Measurements from ENCODE around the gene HCFC1R1.
"Not testable (repeated sequence)": the region's sequence is repeated elsewhere in the genome, so short reads cannot be mapped to it uniquely, and the experiment has no call there.

The HCFC1R1 gene

DNA sequence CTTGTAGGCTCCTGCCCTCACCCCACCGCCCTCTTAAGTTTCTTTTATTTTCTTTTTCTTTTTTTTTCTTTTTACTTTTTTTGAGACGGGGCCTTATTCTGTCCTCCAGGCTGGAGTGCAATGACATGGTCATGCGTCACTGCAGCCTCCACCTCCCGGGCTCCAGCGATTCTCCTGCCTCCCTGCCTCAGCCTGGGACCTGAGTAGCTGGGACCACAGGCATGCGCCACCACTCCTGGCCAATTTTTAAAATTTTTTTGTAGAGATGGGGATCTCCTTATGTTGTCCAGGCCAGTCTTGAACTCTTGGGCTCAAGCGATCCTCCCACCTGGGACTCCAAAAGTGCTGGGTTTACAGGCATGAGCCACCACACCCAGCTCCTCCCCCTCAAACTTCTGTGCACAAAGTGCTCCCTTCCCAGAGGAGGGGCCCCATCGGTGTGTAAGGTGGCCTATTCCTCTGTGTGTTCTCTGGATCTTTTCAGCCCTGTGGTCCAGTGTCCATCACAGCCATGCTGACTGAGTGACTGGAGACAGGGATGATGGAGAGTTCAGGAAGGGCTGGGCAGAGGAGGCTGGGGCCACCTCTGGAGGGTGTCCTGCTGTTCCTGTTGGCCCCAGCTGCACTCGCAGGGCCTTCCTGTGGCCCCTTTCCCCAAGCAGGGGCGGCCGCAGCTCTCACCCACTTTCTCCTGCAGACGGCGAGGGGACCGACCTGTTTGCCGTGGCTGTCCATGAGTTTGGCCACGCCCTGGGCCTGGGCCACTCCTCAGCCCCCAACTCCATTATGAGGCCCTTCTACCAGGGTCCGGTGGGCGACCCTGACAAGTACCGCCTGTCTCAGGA is 32.8 kb upstream of the HCFC1R1 start:
- DNase-seq, result no peak

DNA sequence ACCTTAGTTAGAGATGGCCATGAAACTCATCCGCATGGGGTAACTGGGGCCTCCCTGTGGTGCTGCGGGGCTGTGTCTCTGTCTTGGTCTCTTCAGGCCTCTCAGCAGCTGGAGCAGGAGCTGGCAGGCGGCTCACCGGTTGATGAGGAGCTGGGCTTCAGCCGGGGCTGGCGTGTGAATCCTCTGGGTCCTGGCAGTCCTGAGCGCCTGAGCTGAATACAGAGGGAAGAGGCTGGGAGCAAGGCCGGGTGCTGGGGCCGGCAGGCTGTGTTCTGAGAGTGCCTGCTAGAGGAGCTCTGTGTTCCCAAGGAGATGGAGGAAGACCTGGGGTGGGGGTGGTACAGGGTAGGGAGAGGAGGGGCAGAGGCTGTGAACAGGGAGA is 32.0 kb upstream of the HCFC1R1 start:
- not testable (repeated sequence) for DNase-seq

DNA sequence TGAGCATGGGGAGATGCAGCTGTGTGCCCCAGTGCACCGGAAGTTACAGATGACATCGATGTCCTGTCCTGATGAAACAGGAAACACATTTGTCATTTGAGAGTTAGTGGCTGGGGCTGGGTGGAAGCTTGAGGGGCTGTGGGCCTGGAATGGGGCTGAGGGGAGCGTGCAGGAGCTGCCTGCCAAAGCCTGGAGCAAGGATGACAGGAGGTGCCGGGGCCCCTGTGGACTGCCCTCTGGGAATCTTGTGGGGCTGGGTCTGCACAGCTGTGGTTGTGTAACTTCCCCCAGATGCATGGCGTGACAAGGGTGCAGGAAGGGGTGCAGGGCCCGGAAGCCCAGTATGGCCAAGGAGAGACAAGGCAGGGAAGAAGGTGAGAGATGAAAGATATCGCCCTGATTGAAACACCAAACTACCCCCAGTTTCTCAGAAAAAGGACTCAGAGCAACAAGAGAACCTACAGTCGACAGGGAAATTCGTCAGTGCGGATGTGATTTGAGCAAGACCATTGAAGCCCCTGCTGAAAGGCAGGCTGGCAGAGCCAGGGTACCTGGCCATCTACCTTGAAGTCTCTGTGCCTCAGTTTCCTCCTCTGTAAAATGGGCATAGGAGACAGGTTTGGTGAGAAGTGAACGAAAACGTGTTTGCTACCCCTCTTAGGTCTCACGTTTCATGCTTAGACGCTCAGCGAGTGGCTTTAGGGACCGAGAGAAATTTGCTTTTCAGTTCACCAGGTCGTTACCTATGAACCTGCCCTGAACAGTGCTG is 31.4 kb upstream of the HCFC1R1 start:
- no peak for DNase-seq

DNA sequence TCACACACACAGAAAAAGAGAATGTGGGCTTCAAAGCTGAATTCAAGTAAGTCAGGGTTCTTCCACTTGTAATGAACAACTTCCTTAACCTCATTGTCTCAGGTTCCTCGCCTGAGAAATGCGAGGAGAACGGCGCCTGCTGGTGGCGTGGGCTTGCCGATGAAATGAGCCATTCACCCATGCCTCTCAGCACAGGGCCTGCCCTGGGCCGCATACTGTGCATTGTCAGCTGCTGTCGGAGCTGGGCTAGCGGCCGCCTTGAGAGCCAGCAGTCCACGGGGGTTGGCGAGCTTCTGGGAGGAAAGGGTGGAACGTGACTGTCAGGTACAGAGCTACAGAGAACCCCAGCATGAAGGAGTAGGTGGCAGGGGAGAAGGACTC is 29.6 kb upstream of the HCFC1R1 start:
- not testable (repeated sequence) for DNase-seq

DNA sequence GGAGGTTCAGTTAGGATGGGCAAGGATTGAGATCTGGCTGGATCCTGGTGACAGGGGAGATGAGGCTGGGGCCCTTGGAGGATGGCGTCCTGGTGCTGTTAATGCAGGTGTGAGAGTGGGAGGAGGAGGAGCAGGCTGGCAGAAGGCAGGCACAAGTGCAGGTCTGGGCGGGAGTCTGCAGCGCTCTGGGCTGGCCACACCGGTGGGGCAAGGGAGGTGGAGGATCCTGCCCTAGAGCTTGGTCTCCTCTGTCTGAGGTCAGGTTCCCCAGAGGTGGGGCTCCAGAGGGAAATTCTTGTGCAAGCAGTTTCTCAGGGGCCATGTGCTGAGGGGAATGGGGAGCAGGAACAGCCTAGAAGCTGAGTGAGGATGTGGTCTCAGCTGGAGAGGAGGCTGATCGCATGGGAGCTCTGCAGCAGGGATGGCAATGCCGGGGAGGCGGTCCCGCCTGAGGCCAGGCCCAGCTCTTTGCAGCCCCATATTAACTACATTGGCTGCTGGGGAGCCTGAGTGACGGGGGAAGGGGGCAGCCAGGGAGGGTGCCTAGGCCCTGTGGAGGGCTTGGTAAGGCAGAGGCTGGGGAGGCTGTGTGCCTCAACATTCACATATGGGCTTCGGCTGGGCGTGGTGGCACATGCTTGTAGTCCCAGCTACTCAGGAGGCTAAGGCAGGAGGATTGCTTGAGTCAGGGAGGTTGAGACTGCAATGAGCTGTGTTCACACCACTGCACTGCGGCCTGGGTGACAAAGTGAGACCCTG is 29.0 kb upstream of the HCFC1R1 start:
- DNase-seq, result not testable (repeated sequence)

DNA sequence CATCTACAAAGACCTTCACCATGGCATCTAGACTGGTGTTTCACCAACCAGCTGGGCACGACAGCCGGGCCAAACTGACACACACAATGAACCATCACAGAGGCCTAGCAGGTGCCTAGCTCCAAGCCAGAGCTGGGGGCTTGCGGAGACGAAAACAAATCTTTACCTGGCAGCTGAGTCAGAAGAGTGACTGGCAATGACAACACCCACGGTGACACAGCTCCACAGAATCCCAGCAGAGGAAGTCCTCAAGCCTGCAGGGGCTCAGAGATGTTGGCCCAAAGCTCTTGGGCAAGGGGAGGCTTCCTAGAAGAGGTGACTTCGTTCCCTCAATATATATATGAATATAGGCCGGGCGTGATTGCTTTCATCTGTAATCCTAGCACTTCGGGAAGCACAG is 27.8 kb upstream of the HCFC1R1 start:
- DNase-seq, result no peak

DNA sequence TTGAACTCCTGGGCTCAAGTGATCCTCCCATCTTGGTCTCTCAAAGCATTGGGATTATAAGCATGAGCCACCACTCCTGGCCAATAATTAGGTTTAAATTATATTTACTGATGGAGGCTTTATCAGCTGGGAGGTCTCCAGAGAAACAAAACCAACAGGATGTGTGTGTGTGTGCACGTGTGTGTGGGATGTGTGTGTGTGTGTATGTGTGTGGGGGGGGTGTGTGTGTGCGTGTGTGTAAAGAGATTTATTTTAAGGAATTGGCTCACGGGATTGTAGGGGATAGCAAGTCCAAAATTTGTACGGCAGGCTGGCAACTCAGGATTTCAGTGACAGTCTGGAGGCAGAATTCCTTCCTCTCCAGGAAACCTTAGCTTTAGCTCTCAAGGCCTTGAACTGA is 27.3 kb upstream of the HCFC1R1 start:
- peak in 1 of 3 experiments; percentile 4 for DNase-seq

DNA sequence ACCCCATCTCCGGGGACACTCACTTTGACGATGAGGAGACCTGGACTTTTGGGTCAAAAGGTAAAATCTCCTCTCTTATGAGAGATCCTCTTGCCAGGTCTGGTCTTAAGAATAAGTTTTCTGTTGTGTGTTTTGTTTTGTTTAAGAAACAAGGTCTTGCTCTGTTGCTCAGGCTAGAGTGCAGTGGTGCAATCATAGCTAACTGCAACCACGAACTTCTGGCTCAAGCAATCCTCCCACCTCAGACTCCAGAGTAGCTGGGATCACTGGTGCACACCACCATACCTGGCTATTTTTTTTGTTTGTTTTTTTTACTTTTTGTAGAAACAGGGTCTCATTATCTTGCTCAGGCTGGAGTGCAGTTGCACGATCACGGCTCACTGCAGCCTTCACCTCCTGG is 26.7 kb upstream of the HCFC1R1 start:
- no peak for DNase-seq

DNA sequence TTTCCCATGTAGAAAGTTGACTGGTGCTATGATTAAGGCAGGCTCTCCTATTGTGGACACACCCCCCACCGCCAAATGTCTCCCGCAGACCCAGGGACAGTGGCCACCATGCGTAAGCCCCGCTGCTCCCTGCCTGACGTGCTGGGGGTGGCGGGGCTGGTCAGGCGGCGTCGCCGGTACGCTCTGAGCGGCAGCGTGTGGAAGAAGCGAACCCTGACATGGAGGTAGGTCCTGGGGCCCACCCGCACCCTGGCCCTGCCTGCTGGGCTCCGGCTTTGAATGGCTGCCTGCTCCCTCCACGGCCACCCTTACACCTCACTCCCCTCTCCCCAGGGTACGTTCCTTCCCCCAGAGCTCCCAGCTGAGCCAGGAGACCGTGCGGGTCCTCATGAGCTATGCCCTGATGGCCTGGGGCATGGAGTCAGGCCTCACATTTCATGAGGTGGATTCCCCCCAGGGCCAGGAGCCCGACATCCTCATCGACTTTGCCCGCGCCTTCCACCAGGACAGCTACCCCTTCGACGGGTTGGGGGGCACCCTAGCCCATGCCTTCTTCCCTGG is 26.3 kb upstream of the HCFC1R1 start:
- no peak for DNase-seq

DNA sequence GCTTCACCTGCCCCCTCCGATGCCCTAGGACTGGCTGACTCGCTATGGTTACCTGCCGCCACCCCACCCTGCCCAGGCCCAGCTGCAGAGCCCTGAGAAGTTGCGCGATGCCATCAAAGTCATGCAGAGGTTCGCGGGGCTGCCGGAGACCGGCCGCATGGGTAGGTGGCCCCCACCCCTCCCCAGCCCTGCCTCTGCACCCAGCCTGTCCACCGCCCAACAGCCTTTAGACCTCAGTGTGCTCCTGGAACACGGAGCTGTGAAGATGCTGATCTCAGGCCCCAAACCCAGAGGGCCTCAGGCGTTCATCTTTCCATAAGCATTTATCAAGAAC is 23.6 kb upstream of the HCFC1R1 start:
- no peak for DNase-seq

DNA sequence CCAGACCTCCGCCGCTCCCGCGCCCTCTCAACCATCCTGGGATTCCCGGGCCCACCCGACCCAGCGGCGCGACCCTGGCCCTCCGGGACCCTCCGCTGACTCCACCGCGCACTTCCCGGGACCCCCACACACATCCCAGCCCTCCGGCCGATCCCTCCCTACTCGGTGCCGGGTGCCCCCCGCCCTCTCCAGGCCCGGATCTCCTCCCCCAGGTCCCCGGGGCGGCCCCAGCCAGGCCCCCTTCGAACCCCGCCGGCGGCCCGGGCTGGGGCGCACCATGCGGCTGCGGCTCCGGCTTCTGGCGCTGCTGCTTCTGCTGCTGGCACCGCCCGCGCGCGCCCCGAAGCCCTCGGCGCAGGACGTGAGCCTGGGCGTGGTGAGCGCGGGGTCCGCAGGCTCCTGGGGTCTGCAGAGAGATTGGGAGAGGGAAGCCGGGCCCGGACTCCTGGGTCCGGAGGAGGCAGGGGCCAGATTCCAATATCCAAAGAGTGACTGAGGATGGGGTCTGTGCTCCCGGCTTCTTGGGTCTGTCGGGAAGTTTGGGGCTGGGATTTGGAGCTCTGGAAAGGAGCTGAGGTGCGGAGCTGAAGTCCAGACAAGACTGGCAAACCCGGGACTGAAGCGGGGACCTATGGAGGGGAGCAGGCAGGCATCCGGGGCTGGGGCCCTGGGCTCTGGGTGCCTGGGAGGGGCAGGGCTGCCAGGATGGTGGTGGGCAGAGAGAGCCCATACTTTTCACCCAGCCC is 23.1 kb upstream of the HCFC1R1 start:
- DNase-seq, result no peak

DNA sequence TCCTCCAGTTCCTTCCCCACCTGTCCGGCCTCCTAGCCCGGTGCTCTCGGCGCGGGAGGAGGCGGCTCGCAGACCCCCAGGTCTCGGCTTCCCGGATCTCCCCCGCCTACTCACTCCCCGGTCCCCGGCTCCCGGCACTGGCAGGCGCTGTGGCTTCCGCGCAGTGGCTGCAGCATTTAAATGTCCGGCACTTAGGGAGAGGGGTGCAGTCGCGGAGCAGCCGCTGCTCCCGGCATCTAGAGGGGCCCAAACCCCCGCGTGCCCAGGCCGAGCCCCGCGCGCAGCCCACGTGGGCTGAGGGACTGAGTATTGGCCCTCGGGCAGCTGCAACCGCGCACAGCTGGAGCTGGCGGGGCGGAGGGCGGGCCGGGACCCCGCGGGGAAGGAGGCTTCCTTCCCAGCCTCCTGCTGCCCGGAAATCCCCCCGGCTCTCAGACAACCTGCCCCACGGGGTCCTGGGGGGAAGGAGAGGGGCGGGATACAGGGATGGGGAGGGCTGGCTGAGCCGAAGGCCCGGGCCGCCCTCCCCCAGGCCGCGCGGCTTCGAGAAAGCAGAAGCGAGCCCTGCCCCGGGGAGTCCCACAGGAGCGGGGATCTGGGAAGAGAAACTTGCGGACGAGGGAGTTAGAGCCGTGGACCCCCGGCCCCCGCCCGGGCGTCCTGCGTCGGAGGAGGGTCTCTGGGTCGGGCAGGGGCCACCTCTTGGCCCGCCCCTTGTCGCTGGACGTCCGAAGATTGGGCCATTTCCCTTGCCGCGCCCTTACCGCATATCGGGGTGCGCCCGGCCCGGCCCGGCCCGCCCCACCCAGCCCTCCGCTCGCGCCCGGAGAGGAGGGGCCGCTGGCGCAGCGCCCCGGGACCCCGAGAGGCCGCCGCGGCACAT is 22.3 kb upstream of the HCFC1R1 start, which contains the start of gene MMP25:
MMP25 (plus strand) TSS at position 804 of the 883 bp plus-strand sequence. CDS start 357 bp downstream, outside the sequence.
- DNase-seq, result peak in 2 of 3 experiments; percentile 58 to 59

DNA sequence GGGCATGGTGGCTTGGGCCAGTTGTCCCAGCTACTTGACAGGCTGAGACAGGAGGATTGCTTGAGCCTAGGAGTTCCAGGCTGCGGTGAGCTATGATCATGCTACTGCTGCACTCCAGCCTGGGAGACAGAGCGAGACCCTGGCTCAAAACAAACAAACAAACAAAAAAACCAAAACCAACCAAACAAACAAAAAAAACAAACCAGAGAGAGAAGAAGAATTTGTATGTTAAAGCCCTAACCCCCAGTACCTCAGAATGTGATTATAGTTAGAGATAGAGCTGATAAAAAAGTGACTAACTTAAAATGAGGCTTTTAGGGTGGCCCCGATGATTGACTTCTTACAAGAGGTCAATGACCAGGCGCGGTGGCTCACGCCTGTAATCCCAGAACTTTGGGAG is 21.0 kb upstream of the HCFC1R1 start:
- DNase-seq, result no peak

DNA sequence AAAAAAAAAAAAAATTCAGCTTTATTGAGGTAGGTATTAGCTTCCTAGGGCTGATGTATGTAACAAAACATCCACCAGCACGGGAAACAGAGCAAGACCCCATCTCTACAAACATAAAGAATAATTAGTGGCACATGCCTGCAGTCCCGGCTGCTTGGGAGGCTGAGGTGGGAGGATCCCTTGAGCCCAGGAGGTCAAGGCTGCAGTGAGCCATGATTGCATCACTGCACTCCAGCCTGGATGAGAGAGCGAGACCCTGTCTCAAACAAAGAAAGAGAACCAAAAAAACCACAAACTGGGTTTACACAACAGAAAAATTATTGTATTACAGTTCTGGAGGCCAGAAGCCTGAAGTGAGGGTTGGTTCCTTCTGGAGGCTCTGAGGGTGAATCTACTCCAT is 18.6 kb upstream of the HCFC1R1 start:
- no peak for DNase-seq

DNA sequence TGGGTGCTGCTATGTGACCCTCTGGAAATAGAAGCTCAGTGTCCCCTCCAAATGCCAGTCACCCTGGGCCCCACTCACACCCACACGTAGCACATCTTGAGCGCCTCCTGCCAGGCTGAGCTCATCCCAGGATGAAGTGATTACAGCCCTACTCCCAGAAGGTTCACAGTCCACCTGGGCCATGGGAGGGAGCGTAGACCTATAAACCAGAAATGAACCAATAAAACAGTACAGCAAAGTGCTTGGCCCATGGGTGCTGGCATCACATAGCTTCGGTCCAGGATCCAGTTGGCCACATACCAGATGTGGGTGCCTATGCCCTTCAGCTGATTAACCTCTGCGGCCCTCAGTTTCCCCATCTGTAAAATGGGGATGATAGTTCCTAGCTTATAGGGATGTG is 15.2 kb upstream of the HCFC1R1 start:
- DNase-seq, result no peak

DNA sequence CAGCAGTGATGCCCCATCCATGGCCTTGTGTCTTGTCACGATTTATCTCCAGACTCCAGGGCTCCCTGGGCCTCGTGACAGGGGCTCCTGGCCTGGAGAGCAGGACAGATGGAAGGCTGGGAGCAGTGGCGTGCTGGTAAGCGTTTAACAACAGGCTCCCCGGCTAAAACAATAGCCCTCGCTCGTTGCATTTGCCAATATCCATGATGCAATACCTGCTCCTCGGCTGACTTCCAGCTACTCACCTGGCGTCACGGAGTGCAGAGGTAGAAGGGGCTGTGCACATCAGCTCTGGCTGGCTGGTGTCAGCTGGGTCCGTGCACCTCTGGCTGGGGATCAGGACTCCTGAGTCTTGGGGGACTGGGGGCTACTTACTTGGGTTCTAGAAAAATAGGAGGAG is 14.5 kb upstream of the HCFC1R1 start:
- peak in 1 of 3 experiments; percentile 12 for DNase-seq

DNA sequence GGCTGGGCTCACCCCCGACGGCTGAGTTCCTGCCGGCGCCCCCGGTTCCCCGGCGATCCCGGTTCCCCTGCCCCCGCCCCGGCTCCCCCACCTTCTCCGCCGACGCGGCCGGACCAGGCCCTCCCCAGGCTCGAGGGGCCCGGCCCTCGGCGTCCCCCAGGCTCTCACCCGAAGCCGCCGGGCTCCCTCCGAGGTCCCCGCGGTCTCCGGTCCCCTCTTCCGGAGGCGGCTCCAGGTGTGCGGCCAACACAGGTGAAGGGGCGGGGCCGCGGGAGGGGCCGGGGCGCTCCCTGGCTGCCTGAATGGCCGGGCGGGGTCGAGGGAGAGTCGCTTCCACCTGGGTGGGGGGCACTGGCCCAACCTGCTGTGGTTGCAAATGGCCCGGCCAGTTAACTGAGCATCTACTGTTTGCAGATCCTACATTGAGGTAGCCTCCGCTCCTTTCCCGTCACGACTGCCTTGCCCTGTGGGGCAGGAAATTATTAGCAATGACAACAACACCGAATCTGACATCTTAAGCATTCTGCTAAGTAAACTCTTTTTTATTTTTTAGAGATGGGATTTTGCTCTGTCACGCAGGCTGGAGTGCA is 13.1 kb upstream of the HCFC1R1 start, which contains the start of gene BICDL2:
BICDL2 (minus strand) TSS at position 219 of the 590 bp plus-strand sequence. CDS start 1,448 bp downstream, outside the sequence.
- DNase-seq, result peak in 2 of 3 experiments; percentile 31 to 51

DNA sequence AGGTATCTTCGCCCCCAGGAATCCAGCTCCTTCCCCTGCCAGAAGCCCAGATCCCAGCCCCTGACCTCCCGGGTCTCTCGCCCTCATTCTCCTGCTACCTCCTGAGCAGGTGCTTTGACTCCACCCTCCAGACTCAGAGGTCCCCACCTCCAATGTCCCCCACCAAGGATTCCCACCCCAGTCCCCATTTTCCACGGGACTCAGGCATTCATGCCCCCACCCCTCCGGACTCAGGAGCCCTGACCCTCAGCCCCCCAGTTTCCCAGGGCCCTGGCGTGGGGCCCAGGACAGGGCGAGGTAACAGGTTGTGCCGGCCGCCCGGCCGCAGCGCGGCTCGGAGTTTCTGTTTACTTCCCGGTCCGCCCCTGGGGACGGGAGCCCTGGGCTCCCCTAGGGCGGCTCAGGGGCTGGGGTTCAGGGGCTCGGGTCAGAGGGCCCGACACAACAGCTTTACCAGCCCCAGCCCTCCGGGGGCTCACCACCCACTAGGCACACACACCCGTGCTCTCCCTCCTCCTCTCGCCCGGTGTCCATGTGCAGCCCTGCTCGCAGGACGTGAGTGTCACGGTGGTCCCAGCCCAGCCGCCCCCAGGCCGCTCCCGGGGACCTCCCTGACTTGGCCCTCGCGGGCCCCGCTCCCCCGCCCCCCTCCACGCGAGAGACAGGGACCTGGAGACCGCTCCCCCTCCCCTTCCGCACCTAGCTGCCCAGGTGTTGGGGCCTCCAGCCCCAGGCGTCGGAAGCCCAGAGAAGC is 12.4 kb upstream of the HCFC1R1 start:
- DNase-seq, result peak in 2 of 3 experiments; percentile 31 to 51

DNA sequence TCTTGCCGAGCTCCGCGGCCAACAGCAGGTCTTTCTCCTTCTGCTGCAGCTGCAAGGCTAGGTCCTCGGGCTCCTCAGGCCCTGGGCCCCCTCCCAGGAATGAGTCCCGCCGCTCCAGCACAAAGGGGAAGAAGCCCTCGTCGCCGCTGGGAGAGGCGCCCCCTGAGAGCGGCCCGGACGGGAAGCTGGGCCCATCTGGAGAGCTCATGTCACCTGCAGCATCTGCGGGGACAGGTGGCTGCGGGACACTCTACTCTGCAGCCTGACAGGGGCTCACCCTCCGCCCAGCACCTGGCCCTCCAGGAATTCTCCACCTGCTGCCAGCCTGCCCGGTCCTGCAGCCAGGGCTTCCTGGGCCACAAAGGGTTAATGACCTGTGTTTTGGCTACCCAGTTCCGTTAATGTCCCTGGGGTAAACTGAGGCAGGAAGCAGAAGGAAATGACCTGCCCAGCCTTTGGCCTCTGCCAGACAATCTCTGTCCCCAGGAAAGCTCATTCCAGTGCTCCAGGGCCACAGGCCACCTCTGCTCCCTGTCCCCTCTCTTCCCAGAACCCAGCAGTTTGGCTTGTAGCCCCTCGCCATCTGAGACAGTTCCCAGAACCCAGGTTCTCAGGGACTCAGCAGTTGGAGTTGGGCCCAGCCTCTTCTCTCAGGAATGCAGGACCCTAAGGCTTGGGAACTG is 11.7 kb upstream of the HCFC1R1 start:
- DNase-seq, result no peak
